CD4-positive, CD25-positive, alpha-beta regulatory T cell (primary cell): Measurements from ENCODE around the gene LPCAT2. TPM values are rescaled to one million over a fixed set of nuclear protein-coding genes. Genes with fewer than 3 reads are reported as not detected.

Experiments
- ATAC-seq, 2 donors: fragments of 150-1000 bp; cut with Tn5 transposase; one replicate each; pipeline ENCODE4 v1.10.0; 2021; ENCODE audit warnings: low read depth in 2 of 2, moderate number of reproducible peaks in 2 of 2, moderate library complexity in 1 of 2
- DNase-seq, 3 donors: peaks; one replicate each; pipeline versions ENCODE4 v3.0.0 to v3.0.0-alpha.2; 2012 to 2022; ENCODE audit warnings: mixed read lengths in 1 of 3
- H3K27ac ChIP-seq: one replicate; pipeline ENCODE4 v1.7.0; 2013; ENCODE audit warnings: mild to moderate bottlenecking, low read length; ENCODE audit not compliant: insufficient read depth, poor library complexity, severe bottlenecking
- H3K27me3 ChIP-seq: one replicate; pipeline ENCODE4 v1.7.0; 2013; ENCODE audit warnings: low read length; ENCODE audit not compliant: control insufficient read depth, insufficient read depth
- H3K36me3 ChIP-seq: one replicate; pipeline ENCODE4 v1.7.0; 2013; ENCODE audit warnings: mild to moderate bottlenecking, low read length, moderate library complexity; ENCODE audit not compliant: control insufficient read depth, insufficient read depth
- H3K4me1 ChIP-seq: 2 replicates; pipeline ENCODE4 v1.7.0; 2013; ENCODE audit warnings: mild to moderate bottlenecking, low read length; ENCODE audit not compliant: insufficient read depth, control insufficient read depth, poor library complexity, severe bottlenecking
- H3K4me3 ChIP-seq: one replicate; pipeline ENCODE4 v1.7.0; 2013; ENCODE audit warnings: low read depth, mild to moderate bottlenecking, low read length, moderate library complexity
- H3K9me3 ChIP-seq, 2 experiments: 1 replicate in 1 of 2; 2 replicates in 1 of 2; pipeline ENCODE4 v1.7.0; 2013; ENCODE audit warnings: low read length in 2 of 2, mild to moderate bottlenecking in 1 of 2, moderate library complexity in 1 of 2; ENCODE audit not compliant: control insufficient read depth in 2 of 2
- H3K27ac Mint-ChIP-seq, 3 donors: one replicate each; pipeline ENCODE4 v1.8.0; 2020 to 2022; ENCODE audit warnings: mild to moderate bottlenecking in 3 of 3, mixed read lengths in 3 of 3, moderate library complexity in 2 of 3
- H3K27me3 Mint-ChIP-seq: one replicate; pipeline ENCODE4 v1.8.0; 2022; ENCODE audit warnings: mild to moderate bottlenecking, mixed read lengths
- H3K36me3 Mint-ChIP-seq: one replicate; pipeline ENCODE4 v1.8.0; 2020; ENCODE audit warnings: mixed read lengths
- H3K4me1 Mint-ChIP-seq, 4 donors: one replicate each; pipeline ENCODE4 v1.8.0; 2020 to 2022; ENCODE audit warnings: mixed read lengths in 4 of 4, mild to moderate bottlenecking in 1 of 4
- H3K4me3 Mint-ChIP-seq, 4 donors: one replicate each; pipeline ENCODE4 v1.8.0; 2020 to 2022; ENCODE audit warnings: mild to moderate bottlenecking in 4 of 4, mixed read lengths in 4 of 4, moderate library complexity in 3 of 4
- H3K9me3 Mint-ChIP-seq, 7 donors: one replicate each; pipeline ENCODE4 v1.8.0; 2020 to 2022; ENCODE audit warnings: mixed read lengths in 7 of 7, mild to moderate bottlenecking in 3 of 7, moderate library complexity in 2 of 7
- polyA plus RNA-seq, 4 donors: library from polyadenylated mRNA; unstranded; fragments of 300-500 nt; fragmentation: Illumina TruSeq; gene quantifications; one replicate each; pipeline ENCODE4 v1.2.3, GENCODE V29; 2021
- total RNA-seq: library from RNA; stranded (reverse); gene quantifications from one replicate; pipeline ENCODE4 v1.2.3, GENCODE V29; 2022

Gene LPCAT2
- total and polyA plus RNA-seq, 5 donors from 2014 or later, result 0.13 to 0.57 (median 0.14) TPM; not detected in 1

DNA sequence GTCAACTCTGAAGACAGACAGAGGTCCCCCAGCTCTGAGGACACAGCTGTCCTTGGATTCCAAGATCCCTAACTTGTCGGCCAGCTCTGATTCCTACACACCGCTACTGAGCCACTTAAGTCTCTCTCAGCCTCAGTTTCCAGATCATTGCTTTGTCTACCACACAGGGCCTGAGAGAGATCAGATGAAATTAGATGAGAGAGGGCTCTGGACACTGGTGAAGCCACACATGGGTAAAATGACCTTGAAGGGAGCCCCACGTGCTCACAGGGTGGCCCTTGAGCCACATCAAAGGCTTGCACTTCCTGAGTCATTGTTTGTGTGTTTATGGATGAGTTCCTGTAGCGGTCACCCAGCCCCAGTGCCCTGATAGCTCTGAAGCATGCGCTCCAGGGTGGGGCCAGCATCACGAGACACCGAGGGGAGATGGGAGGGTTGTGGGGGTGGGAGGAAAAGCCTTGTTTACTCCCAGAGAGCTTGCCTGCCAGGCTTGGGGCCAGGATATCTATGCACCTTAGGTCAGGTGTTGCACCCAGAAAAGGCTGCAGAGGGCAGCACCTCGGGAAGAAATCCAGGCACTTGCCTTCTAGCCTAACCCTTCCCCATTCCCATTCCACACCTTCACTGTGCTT is 114.2 kb downstream of the LPCAT2 start:
- no peaks in the 10 kb centered on the region for H3K4me1 ChIP-seq
- ATAC-seq (no peak), DNase-seq (no peak)
- no peak overlapping the region for H3K27ac Mint-ChIP-seq
- peaks cover 0 to 9% (median 0%) of the 10 kb centered on the region in 7 donors for H3K9me3 Mint-ChIP-seq
- H3K27me3 Mint-ChIP-seq, result no peaks in the 10 kb centered on the region
- H3K4me3 Mint-ChIP-seq, result no peak overlapping the region
- H3K4me1 Mint-ChIP-seq, result no peaks in the 10 kb centered on the region
- no peak overlapping the region for H3K27ac ChIP-seq
- H3K9me3 ChIP-seq, result no peaks in the 10 kb centered on the region
- no peaks in the 10 kb centered on the region for H3K36me3 ChIP-seq
- no peaks in the 10 kb centered on the region for H3K27me3 ChIP-seq
- no peak overlapping the region for H3K4me3 ChIP-seq
- H3K36me3 Mint-ChIP-seq, result no peaks in the 10 kb centered on the region

DNA sequence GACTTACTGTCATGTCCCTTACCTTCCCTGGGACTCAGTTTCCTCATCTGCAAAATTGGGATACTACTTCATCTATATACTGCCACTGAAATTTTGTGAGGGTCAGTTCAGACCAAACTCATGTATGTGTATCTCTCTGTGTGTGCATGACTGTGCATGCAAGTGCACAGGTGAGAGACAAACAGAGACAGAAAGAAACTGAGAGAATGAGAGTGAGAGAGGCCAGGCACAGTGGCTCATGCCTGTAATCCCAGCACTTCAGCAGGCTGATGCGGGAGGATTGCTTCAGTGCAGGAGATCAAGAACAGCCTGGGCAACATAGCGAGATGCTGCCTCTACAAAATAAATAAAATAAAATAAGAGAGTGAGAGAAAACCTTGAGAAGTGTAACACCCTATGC is 114.8 kb downstream of the LPCAT2 start:
- no peaks in the 10 kb centered on the region for H3K4me1 ChIP-seq
- no peaks in the 10 kb centered on the region for H3K36me3 ChIP-seq
- H3K27ac ChIP-seq, result no peak overlapping the region
- Mint-ChIP-seq H3K4me1 (no peaks in the 10 kb centered on the region), H3K36me3 (no peaks in the 10 kb centered on the region), H3K27ac (no peak overlapping the region), H3K9me3 (peaks cover 0 to 7% (median 0%) of the 10 kb centered on the region in 7 donors), H3K4me3 (no peak overlapping the region), H3K27me3 (no peaks in the 10 kb centered on the region)
- no peaks in the 10 kb centered on the region for H3K27me3 ChIP-seq
- no peak overlapping the region for H3K4me3 ChIP-seq
- no peak for ATAC-seq
- DNase-seq, result no peak
- H3K9me3 ChIP-seq, result no peaks in the 10 kb centered on the region

DNA sequence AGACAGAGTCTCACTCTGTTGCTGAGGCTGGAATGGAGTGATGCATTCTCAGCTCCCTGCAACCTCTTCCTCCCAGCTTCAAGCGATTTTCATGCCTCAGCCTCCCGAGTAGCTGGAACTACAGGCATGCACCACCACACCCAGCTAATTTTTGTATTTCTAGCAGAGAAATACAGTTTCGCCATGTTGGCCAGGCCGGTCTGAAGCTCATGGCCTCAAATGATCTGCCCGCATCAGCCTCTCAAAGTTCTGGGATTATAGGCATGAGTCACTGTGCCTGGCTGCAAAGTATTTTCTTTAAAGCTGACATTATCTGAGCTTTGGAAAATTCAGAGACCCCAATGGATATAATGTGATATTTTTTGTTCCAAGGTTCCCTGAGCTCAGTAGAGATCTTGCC is 115.8 kb downstream of the LPCAT2 start:
- Mint-ChIP-seq H3K36me3 (no peaks in the 10 kb centered on the region), H3K4me3 (no peak overlapping the region), H3K27ac (no peak overlapping the region), H3K9me3 (peaks cover 0 to 4% (median 0%) of the 10 kb centered on the region in 7 donors), H3K4me1 (no peaks in the 10 kb centered on the region), H3K27me3 (no peaks in the 10 kb centered on the region)
- Histone ChIP-seq H3K9me3 (no peaks in the 10 kb centered on the region), H3K27me3 (no peaks in the 10 kb centered on the region), H3K4me1 (no peaks in the 10 kb centered on the region), H3K27ac (no peak overlapping the region), H3K4me3 (no peak overlapping the region), H3K36me3 (no peaks in the 10 kb centered on the region)
- no peak for ATAC-seq
- no peak for DNase-seq

DNA sequence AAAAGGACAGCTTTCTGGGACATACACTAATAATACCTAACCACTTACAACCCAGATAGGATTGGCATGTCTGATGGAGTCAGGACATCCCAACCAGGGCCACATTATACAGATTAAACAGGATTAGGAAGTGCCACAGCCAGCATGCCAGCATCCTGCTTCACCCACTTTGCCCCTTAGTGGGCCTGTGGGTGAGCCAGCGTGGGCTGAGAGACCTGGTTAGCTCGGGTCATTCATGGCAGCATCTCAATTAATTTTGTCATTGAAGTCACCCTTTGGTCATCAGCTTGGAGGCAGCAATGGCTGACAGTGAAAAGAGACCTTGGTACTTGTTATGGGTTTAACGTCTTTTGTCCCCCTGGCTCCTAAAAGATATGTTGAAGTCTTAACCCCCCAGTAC is 117.0 kb downstream of the LPCAT2 start:
- H3K9me3 ChIP-seq, result no peaks in the 10 kb centered on the region
- DNase-seq (no peak), ATAC-seq (no peak)
- no peaks in the 10 kb centered on the region for H3K4me1 Mint-ChIP-seq
- H3K4me3 ChIP-seq, result no peak overlapping the region
- no peaks in the 10 kb centered on the region for H3K36me3 Mint-ChIP-seq
- H3K27me3 ChIP-seq, result no peaks in the 10 kb centered on the region
- H3K4me1 ChIP-seq, result no peaks in the 10 kb centered on the region
- H3K4me3 Mint-ChIP-seq, result no peak overlapping the region
- H3K9me3 Mint-ChIP-seq, result peaks cover 0 to 4% (median 0%) of the 10 kb centered on the region in 7 donors
- H3K27ac ChIP-seq, result no peak overlapping the region
- H3K27me3 Mint-ChIP-seq, result no peaks in the 10 kb centered on the region
- H3K36me3 ChIP-seq, result no peaks in the 10 kb centered on the region
- no peak overlapping the region for H3K27ac Mint-ChIP-seq

DNA sequence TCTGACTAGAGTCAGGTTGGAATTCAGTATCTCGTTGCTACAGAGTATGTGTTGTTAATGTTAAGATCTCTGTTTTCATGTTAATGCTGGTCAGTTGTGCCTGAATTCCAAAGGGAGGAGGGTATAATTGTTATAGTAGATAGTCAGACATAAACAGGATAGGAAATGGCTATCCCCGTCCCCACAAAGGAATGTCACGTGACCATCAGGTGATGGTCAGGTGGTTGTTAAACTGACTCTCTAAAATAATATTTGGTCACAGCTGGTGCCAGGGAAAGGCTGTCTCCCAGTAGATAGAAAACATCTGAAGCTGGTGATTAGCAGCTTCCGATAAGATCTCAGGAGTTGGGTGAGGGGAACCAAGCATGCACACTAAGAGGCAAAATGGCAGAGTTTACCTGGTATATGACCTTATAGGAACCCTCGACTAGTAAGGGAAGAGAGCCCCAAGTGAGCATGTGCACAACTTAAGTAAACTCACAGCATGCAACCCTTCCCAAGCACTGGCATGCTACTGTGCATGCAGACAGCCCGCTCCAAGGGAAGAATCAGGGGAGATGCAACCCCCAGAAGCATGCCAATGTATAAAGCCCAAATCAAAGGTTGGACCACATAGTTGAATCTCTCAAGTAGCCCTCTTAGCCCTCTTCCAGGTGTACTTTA is 119.6 kb downstream of the LPCAT2 start:
- H3K4me3 ChIP-seq, result no peak overlapping the region
- no peak for ATAC-seq
- no peaks in the 10 kb centered on the region for H3K4me1 Mint-ChIP-seq
- H3K27ac ChIP-seq, result no peak overlapping the region
- H3K9me3 ChIP-seq, result no peaks in the 10 kb centered on the region
- H3K4me3 Mint-ChIP-seq, result no peak overlapping the region
- H3K4me1 ChIP-seq, result no peaks in the 10 kb centered on the region
- H3K27me3 Mint-ChIP-seq, result no peaks in the 10 kb centered on the region
- no peak overlapping the region for H3K27ac Mint-ChIP-seq
- DNase-seq, result no peak
- H3K9me3 Mint-ChIP-seq, result peaks cover 0 to 4% (median 0%) of the 10 kb centered on the region in 7 donors
- no peaks in the 10 kb centered on the region for H3K36me3 ChIP-seq
- no peaks in the 10 kb centered on the region for H3K27me3 ChIP-seq
- H3K36me3 Mint-ChIP-seq, result no peaks in the 10 kb centered on the region

DNA sequence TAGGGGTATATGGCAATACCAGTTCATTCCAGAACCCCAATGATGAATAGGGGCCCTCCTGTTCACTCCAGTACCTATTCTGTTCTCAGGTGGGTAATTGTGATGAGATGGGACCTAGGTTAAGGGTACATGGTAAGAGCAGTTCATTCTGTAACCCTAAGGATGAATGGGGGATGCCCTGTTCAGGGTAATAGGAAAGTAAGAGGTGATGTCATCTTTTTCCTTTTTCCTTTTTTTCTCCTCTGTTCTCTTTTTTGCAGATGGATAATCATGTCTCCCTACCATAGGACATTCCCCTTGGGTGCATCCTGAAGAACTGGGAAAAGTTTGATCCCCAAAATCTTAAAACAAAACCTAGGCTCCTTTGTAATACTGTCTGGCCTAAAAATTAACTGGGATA is 121.9 kb downstream of the LPCAT2 start:
- H3K27ac ChIP-seq, result no peak overlapping the region
- ATAC-seq (no peak), DNase-seq (no peak)
- no peaks in the 10 kb centered on the region for H3K4me1 ChIP-seq
- H3K4me3 Mint-ChIP-seq, result no peak overlapping the region
- peaks cover under 1% of the 10 kb centered on the region for H3K27me3 Mint-ChIP-seq
- no peak overlapping the region for H3K4me3 ChIP-seq
- no peaks in the 10 kb centered on the region for H3K9me3 ChIP-seq
- H3K4me1 Mint-ChIP-seq, result no peaks in the 10 kb centered on the region
- peaks cover 0 to 2% (median 0%) of the 10 kb centered on the region in 7 donors for H3K9me3 Mint-ChIP-seq
- no peak overlapping the region for H3K27ac Mint-ChIP-seq
- no peaks in the 10 kb centered on the region for H3K36me3 Mint-ChIP-seq
- no peaks in the 10 kb centered on the region for H3K36me3 ChIP-seq
- H3K27me3 ChIP-seq, result no peaks in the 10 kb centered on the region

DNA sequence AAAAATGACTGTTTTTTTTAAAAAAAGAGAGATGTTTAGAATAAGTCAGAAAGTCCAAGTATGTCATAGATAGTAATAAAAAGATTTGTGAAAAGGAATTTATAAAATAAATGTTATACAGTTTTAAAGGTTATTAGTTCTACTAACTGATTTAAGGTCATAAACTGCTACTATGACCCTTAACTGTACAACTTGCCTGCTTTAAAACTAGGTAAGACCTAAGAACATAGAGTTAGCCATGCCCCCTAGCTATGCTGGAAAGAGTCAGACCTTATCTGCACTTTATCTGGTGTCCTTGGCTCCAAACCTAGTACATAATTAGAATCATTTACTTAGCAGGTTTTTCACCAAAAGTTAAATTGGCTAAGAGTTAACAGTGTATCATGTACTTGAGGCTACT is 123.4 kb downstream of the LPCAT2 start:
- peaks cover 4% of the 10 kb centered on the region for H3K27me3 Mint-ChIP-seq
- H3K4me3 ChIP-seq, result no peak overlapping the region
- H3K36me3 Mint-ChIP-seq, result no peaks in the 10 kb centered on the region
- no peak overlapping the region for H3K4me3 Mint-ChIP-seq
- H3K27ac ChIP-seq, result no peak overlapping the region
- H3K9me3 ChIP-seq, result no peaks in the 10 kb centered on the region
- no peaks in the 10 kb centered on the region for H3K27me3 ChIP-seq
- H3K9me3 Mint-ChIP-seq, result peaks cover 0 to 2% (median 0%) of the 10 kb centered on the region in 7 donors
- H3K27ac Mint-ChIP-seq, result no peak overlapping the region
- ATAC-seq, result no peak
- no peak for DNase-seq
- H3K4me1 Mint-ChIP-seq, result no peaks in the 10 kb centered on the region
- H3K36me3 ChIP-seq, result no peaks in the 10 kb centered on the region
- H3K4me1 ChIP-seq, result no peaks in the 10 kb centered on the region

DNA sequence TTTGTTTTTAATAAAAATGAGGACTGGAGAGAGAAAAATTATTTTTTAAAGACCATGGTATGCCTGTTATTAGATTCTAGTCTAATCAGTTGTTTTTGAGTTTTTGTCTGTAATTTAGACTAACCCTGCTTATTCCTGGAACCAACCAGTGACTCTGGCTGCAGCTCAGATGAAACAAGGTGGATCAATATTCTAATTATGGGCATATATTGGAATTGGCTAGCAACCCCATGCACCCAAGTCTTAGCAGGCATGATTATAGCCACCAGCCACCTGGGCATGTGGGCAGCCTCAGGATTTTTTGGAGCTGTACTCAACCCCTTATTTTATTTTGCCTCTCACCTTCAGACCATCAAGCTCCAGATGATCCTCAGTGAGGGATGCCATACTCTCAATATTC is 125.3 kb downstream of the LPCAT2 start:
- H3K4me1 ChIP-seq, result no peaks in the 10 kb centered on the region
- Mint-ChIP-seq H3K27ac (no peak overlapping the region), H3K4me3 (no peak overlapping the region), H3K27me3 (peaks cover 4% of the 10 kb centered on the region), H3K9me3 (peaks cover 0 to 2% (median 0%) of the 10 kb centered on the region in 7 donors), H3K36me3 (no peaks in the 10 kb centered on the region), H3K4me1 (no peaks in the 10 kb centered on the region)
- no peaks in the 10 kb centered on the region for H3K36me3 ChIP-seq
- ATAC-seq (no peak), DNase-seq (no peak)
- H3K27ac ChIP-seq, result no peak overlapping the region
- no peaks in the 10 kb centered on the region for H3K9me3 ChIP-seq
- no peak overlapping the region for H3K4me3 ChIP-seq
- no peaks in the 10 kb centered on the region for H3K27me3 ChIP-seq
